SH-SY5Y (cell line): Measurements from ENCODE around the gene ZNF195.

ENCODE experiments used
- GATA2 ChIP-seq: IDR thresholded peaks from 2 replicates; pipeline ENCODE4 v1.6.1; 2011; ENCODE audit warnings: mild to moderate bottlenecking, low read depth, low read length
- GATA3 ChIP-seq: IDR thresholded peaks from 2 replicates; pipeline ENCODE4 v1.6.1; 2011; ENCODE audit warnings: low read depth, mild to moderate bottlenecking, low read length, moderate library complexity

The ZNF195 gene

GRCh38 chr11:3356858-3357257, 22.1 kb downstream of the ZNF195 start:
- TF ChIP-seq GATA3, result no peak
- TF ChIP-seq GATA2, result no peak

DNA sequence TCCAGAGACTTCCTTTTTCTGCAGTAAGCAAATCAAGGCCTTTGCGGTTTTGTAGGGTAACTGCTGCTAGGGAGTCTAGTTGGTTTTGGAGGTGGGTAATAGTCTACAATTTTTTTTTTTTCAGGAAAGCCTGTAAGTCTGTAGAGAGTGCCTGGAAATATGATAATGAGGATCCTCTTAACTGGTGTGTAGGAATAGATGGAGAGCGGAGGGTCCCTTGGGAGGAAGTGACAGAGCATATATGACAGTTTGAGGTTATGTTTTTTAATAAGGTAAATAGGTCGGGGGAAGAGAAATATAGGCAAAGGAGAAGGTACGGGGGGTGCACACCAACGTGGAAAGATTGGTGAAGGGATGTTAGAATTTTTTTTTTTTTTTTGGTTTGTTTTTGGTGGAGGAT, 25.9 kb downstream of the ZNF195 start:
- TF ChIP-seq GATA3, result no peak
- no peak for TF ChIP-seq GATA2

DNA sequence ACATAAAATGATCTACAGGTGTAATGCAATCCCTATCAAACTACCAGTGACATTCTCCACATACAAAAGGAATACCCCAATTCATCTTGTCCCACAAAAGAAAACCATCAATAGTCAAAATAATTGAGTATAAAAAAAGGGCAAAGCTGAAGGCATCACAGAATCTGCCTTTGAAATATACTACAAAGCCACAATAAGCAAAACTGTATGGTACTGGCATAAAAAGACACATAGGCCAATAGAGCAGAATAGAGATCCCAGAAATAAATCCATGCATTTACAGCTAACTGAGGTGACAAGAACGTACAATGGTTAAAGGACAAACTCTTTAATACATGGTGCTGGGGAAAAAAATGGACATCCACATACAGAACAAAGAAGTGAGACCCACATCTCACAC, 31.8 kb downstream of the ZNF195 start:
- TF ChIP-seq GATA2 (no peak), GATA3 (no peak)

GRCh38 chr11:3346587-3346986, 32.4 kb downstream of the ZNF195 start:
- TF ChIP-seq GATA2, result no peak
- TF ChIP-seq GATA3, result no peak

DNA sequence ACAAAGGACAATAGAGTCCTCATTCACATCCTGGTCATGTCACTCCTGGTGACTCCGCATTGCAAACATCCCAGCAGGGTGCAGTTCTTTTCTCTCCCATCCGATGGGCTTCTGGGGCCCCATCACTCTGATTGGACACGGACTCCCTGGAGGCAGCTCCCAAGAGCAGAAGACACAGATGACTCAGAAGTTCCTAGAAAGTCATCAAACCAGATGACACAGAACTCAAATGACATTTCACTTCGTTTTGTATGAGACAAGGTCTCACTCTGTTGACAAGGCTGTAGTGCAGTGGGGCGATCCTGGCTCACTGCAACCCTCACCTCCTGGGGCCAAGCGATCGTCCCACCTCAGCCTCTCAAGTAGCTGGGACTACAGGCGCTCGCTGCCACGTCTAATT, 33.2 kb downstream of the ZNF195 start:
- TF ChIP-seq GATA2, result no peak
- TF ChIP-seq GATA3, result no peak

DNA sequence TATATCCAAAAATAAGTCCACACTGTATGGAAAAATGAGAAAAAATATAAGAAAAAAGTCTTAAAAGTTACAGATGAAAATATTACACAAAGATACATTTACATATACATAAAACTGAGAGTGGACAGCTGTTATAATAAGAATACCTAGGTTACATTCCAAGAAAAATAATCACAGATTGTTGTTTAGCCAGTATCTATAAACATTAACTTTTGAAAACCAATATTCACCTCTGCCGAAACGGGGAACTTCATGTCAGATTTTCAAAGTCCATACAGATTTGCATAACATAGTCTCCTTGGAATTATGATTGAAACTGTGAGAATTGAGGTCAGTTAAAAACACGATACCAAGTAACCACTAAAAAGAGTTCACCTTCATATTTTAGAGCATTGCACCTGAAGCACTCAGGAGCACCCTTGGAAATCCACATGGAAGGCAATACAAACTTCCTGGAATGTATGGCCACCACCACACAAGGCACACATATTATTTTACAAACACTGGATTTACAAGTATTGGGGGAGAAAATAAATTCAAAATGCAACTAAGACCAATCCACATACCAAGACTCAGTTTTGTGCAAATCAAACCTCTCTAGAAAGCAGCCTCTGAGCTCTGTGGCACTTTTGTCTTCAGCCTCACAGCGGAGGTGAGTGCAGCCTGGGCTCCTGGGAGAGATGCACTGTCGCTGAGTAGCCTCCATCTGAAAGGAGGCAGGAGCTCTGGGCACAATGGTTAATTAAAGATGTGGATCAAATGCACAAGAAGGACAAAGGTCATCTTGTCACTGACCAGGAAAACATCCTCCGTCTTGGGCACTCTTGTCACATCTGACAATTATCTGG, 34.4 kb downstream of the ZNF195 start:
- no peak for TF ChIP-seq GATA2

DNA sequence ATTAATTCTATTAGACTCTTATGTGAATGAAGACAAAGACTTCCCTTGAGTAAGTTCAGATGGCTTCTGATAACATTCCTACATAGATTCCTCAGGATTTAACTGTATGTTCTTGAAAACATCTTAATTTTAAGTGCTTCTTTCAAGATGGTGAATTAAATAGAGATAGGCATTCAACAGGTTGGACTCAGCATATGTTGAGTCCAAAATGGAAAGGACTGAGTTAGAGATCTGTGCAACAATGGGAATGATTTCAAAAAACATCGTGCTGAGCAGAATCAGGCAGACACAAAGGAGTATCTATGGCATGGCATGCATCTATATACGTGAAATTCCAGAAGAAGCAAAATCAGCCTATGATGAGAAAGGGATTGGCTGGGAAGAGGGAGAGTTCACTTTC, 36.2 kb downstream of the ZNF195 start:
- no peak for TF ChIP-seq GATA2
- TF ChIP-seq GATA3, result no peak

DNA sequence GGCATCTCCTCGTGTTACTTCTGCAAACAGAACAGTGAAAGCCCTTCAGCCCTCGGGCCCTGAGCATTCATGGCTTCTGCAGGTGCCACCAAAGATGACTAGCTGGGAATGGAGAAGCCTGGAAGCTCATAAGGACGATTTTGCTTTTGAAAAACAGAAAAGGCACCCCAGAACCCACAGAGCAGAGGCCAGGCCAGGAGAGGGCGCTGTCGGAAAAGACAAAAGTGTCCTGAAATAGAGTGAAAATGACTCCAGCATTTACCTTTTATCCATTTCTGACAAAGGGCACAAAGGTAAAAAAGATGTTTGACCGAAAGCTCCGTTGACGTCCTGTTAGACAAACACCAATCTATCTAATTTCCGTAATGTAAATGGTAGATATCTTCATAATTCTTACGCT, 37.6 kb downstream of the ZNF195 start:
- TF ChIP-seq GATA2 (no peak), GATA3 (no peak)

DNA sequence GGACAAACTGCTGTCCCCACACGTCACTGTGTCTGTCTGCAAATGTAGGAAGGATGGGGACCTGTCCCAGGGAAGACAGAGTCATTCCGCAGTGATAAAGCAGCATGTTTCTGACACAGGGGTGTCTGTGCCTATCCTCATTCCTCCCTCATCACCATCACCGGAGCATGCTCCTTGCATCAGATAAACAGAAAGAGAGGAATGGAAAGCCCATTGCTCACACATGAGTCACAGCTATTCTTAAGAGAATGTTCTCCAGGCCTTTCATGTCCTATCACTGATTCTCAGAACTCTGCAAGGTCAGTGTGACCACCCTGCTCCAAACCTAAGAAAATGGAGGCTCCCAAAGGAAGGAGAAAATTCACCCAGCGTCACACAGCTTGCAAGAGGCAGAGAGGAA, 38.9 kb downstream of the ZNF195 start:
- no peak for TF ChIP-seq GATA3
- no peak for TF ChIP-seq GATA2

- TF ChIP-seq GATA3, result no peak
- TF ChIP-seq GATA2, result no peak
These were observed 39.7 kb downstream of the ZNF195 start for GRCh38 chr11:3339340-3339624.

GRCh38 chr11:3338569-3339339, 40.2 kb downstream of the ZNF195 start:
- TF ChIP-seq GATA3 (no peak), GATA2 (no peak)
